Stimulated activated CD8-positive, alpha-beta memory T cell treated with anti-CD3 and anti-CD28 coated beads, Interleukin-12 subunit alpha, Interleukin-12 subunit beta, amount 100 ng/mL, for 24 hours (primary cell): ENCODE results near the gene MPV17L2.
A peak's percentile ranks its signal among the peaks of the same experiment; 100 is the strongest.
"Not testable (repeated sequence)": the region's sequence is repeated elsewhere in the genome, so short reads cannot be mapped to it uniquely, and the experiment has no call there.

ENCODE experiments used
- DNase-seq: peaks from one replicate; pipeline ENCODE4 v3.0.0-alpha.2; 2020; ENCODE audit errors: extremely low read depth

MPV17L2 gene

GRCh38 chr19:18192673-18193387 lies at the start of gene MPV17L2:
Gene MPV17L2, plus strand, starts transcription at chr19:18193218. Its CDS starts 64 bp downstream, at chr19:18193282.
- peak; percentile 97 for DNase-seq

- DNase-seq, result no peak
These were observed 49.1 kb upstream of the MPV17L2 start for GRCh38 chr19:18143902-18144301.

DNA sequence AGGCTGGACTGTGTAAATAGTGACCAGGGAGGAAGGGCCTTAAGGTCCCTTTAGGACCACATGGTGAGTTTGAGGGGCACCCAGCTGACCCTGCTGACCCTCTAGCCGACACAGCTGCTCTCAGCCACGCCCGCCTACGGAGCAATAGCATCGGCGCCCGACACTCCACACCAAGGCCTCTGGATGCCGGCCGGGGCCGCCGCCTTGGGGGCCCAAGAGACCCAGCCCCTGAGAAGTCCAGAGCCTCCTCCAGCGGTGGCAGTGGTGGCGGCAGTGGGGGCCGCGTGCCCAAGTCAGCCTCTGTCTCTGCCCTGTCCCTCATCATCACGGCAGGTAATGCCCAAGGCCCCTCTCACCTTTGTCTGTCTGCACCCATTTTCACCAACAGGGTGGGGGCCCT lies 48.7 kb upstream of the MPV17L2 start:
- DNase-seq, result no peak

- no peak for DNase-seq
These were observed 48.1 kb upstream of the MPV17L2 start for GRCh38 chr19:18144906-18145305.

GRCh38 chr19:18145391-18145999 lies 47.5 kb upstream of the MPV17L2 start:
- no peak for DNase-seq

DNA sequence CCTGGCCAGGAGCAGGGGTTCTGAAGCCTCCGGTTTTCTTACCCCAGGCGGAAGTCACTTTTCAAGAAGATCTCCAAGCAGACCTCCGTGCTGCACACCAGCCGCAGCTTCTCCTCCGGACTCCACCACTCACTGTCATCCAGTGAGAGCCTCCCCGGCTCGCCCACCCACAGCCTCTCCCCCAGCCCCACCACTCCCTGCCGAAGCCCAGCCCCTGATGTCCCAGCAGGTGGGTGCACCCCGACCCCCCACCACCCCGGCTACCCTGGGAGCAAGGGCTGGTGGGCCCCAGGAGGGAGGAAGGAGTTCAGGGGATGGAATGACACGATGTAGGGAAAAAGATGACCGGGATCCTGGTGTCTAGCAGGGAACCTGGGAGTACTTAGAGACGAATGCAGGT lies 45.6 kb upstream of the MPV17L2 start:
- no peak for DNase-seq

- no peak for DNase-seq
These were observed 43.4 kb upstream of the MPV17L2 start for GRCh38 chr19:18149596-18149975.

- DNase-seq, result no peak
These were observed 42.0 kb upstream of the MPV17L2 start for GRCh38 chr19:18150776-18151624.

DNA sequence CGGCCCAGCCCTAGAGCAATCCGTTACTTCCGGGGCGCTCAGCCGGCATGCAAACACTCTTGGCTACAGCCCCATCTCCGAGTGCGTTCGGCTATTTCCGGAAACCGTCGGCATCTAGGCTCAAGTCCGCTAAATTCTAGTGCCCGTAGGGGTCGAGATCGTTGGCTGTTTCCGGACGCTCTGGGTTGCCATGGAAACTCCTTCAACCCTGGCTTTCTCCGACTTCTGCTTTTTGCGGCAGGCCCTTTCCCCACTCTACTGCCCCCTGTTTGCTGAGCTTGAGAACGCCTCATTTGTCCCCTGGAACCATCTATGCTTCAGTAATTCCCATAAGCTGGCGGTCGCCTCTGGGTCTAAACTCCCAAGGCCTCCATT lies 40.6 kb upstream of the MPV17L2 start:
- peak; percentile 90 for DNase-seq

DNA sequence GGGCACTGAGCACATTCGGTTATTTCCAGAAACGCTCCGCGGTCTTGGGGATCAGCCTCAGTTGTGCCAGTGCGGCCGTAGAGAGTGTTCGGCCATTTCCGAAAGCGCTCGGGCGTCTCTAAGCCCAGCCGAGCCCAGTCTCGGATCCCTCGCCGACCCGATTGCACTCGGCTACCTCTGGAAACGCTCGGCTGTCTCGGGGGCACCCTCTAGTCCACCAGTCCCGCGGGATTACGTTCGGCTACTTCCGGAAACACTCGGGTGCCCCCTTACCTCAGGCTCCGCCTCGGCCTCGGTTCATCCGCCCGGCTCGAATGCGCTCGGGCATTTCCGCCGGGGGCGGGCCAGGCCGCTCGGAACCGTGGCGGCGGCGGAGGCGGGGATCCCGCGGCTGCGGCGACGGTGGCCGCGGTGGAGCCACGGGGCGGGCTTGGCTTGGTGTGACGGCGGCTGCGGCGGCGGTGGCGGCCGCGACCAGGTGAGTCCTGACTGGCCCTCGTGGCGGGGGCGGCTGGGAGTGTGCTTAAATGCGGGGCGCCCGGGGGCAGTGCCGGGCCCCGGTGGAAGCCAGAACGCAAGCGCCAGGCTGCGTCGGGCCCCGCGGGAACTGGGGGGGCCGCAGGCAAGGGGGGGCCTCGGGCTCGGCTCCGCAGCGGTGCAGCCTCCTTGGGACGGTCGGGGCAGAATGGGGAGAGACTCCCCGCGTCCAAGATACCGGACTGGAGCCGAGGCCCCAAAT lies 40.0 kb upstream of the MPV17L2 start, which contains the start of gene PIK3R2:
PIK3R2 (plus strand) TSS at position 347 of the 739 bp plus-strand sequence. CDS start 2,717 bp downstream, outside the sequence.
- DNase-seq, result peak; percentile 99

DNA sequence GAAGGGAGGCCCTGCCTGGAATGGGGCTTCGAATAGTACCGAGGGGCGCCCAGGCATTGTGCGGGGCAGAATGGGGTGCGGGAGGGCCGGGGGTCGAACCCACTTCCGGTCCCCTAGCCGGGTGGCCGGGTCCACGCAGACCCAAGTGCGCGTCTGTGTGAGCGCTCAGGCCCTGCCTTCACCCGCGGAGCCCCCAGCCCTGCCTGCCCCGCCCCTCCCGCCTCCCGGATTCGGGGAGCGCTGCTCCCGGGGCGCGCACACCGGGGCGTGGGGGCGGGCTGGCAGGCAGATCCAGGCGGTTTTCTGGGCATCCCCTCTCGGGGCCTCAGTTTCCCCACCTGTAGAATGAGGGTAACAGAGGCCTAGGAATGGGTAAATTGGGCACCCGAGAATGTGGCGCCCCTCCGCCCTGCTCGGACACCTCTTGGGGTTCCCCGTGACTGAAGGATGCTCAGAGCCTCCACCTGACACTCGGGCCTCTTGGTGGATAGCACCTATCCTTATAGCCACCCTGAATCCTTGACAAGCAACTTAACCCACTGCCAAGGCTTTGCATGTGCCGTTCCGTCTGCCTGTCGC lies 39.4 kb upstream of the MPV17L2 start:
- no peak for DNase-seq

DNA sequence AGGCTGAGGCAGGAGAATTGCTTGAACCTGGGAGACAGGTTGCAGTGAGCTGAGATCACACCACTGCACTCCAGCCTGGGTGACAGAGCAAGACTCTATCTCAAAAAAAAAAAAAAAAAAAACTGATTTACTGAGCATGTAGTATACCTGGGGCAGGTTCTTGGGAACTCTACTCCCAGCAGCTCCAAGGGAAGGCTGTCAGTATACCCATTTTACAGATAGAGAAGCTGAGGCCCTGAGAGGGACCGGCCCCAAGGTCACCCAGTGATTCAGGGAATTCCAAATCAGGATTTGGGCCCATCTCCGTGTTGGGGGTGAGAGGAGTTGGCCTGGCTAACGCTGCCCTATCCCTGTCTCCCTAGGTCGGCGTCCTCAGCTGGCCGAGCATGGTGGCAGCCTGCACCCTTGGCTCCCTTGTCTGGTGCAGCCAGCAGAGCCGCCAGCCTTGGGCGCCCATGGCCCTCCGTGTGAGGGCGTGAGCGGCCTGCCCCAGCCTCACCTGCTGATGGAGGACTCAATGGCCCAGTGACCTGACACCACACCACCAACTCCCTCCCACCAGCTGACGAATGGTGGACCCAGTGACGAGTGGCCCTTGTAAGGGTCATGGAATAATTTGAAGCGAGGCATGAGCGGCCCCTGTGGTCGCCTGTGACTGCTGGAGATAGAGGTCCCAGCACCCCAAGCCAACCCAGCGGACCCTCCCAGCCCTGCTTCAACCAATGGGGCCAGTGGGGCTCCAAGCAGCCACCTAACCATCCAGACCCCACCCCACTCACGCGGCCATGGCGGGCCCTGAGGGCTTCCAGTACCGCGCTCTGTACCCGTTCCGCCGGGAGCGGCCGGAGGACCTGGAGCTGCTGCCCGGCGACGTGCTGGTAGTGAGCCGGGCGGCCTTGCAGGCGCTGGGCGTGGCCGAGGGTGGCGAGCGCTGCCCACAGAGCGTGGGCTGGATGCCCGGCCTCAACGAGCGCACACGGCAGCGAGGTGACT lies 37.6 kb upstream of the MPV17L2 start:
- no peak for DNase-seq

GRCh38 chr19:18156268-18156667 lies 36.8 kb upstream of the MPV17L2 start:
- DNase-seq, result no peak

GRCh38 chr19:18156841-18157464 lies 36.1 kb upstream of the MPV17L2 start:
- DNase-seq, result no peak

DNA sequence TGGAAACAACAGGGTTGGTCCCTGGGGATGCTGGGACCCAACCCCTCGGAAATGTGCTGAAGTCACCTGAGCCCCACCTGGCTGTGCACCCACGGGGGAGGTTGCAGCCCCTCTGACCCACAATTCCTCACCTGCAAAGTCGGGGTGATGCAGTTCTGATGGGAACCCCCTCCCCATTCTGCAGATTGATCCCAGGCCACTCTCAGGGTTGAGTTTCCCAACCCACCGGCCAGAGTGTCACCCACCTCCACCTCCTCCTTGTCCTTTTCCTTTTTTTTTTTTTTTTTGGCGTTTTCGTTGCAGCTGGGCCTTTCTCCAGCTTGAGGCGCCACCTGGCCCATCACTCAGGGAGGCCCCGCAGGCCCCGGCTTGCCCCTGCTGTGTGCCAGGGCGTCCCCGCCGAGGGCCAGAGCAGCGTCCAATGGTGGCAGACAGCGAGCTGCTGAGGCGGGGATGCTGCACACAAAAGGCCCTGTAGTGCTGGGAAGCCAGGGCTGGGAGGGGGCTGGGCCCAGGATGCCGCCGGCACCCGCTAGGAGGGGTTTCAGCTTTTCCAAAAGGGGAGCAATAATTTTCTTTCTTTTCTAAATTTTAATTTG lies 35.5 kb upstream of the MPV17L2 start:
- DNase-seq, result no peak

GRCh38 chr19:18158467-18158866 lies 34.6 kb upstream of the MPV17L2 start:
- no peak for DNase-seq

DNA sequence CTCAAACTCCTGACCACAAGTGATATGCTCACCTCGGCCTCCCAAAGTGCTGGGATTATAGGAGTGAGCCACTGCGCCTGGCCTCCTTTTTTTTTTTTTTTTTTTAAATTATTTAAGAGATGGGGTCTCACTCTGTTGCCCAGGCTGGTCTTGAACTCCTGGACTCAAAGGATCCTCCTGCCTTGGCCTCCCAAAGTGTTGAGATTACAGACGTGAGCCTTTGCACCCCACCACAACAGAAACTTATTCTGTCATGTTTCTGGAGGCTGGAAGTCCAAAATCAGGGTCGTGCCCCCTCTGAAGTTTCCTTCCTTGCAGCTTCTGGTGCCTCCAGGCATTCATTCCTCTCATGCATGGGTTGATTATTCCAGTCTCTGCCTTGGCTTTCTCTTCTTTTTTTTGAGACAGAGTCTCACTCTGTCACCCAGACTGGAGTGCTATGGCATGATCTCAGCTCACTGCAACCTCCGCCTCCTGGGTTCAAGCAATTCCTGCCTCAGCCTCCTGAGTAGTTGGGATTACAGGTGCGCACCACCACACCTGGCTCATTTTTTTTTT lies 33.9 kb upstream of the MPV17L2 start:
- not testable (repeated sequence) for DNase-seq

DNA sequence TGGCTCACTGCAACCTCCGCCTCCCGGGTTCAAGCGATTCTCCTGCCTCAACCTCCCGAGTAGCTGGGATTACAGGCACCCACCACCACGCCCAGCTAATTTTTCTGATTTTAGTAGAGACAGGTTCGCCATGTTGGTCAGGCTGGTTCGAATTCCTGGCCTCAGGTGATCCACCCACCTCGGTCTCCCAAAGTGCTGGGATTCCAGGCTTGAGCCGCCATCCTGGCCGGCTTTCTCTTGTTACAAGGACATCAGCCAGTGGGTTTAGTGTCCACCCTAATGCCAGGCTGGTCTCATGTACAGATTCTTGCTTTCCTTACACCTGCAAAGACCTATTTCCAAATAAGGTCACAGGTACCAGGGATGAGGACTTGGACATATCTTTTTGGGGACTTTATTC lies 33.2 kb upstream of the MPV17L2 start:
- no peak for DNase-seq

DNA sequence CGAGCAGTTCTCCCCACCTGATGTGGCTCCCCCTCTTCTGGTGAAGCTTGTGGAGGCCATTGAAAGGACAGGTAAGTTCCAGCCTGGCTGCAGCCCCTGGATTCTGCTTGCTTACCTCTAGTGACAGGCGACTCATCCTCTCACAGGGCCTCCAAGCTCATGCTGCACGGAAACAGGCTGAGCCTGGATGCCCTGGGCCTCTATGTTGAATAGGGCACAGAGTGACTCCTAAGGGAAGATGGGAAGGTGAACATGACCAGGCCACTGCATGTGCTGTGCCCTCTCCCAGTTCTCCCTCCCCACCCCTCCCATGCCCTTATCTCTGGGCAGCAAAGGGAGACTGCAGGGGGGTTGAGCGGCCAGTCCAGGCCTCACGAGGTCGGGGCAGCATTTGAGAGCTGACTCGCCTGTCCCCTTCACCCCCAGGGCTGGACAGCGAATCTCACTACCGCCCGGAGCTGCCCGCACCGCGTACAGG lies 32.5 kb upstream of the MPV17L2 start:
- no peak for DNase-seq
